H9 (cell line): ENCODE results near the gene CEACAM16. TPM values are rescaled to one million over a fixed set of nuclear protein-coding genes. Genes with fewer than 3 reads are reported as not detected.

Source experiments
- DNase-seq: peaks from one replicate; pipeline ENCODE4 v3.0.0-alpha.2; 2017
- H2AFZ ChIP-seq: one replicate; pipeline ENCODE4 v1.6.1; 2013; ENCODE audit warnings: mild to moderate bottlenecking, low read length, control low read depth, moderate library complexity
- H2AK5ac ChIP-seq: 2 replicates; pipeline ENCODE4 v1.6.1; 2013; ENCODE audit warnings: low read length, control low read depth, mixed read lengths; ENCODE audit not compliant: insufficient read length
- H2BK120ac ChIP-seq: one replicate; pipeline ENCODE4 v1.6.1; 2013; ENCODE audit warnings: low read depth, mild to moderate bottlenecking, low read length, control low read depth, inconsistent platforms; ENCODE audit not compliant: poor library complexity, severe bottlenecking
- H2BK12ac ChIP-seq: 2 replicates; pipeline ENCODE4 v1.6.1; 2013; ENCODE audit warnings: low read length, control low read depth, mixed read lengths, low read depth; ENCODE audit not compliant: insufficient read length
- H2BK15ac ChIP-seq: 2 replicates; pipeline ENCODE4 v1.6.1; 2013; ENCODE audit warnings: low read depth, low read length, control low read depth
- H2BK20ac ChIP-seq: one replicate; pipeline ENCODE4 v1.6.1; 2013; ENCODE audit warnings: low read depth, mild to moderate bottlenecking, low read length, control low read depth, inconsistent platforms; ENCODE audit not compliant: poor library complexity, severe bottlenecking
- H2BK5ac ChIP-seq: 2 replicates; pipeline ENCODE4 v1.6.1; 2013; ENCODE audit warnings: low read length, control low read depth, mixed read lengths; ENCODE audit not compliant: insufficient read length
- H3K14ac ChIP-seq: 2 replicates; pipeline ENCODE4 v1.6.1; 2013; ENCODE audit warnings: low read length, control low read depth; ENCODE audit not compliant: insufficient read depth
- H3K18ac ChIP-seq: 2 replicates; pipeline ENCODE4 v1.6.1; 2013; ENCODE audit warnings: low read depth, mild to moderate bottlenecking, mixed read lengths, low read length, control low read depth; ENCODE audit not compliant: insufficient read length
- H3K23ac ChIP-seq: 2 replicates; pipeline ENCODE4 v1.6.1; 2013; ENCODE audit warnings: low read length, control low read depth, mixed read lengths, low read depth; ENCODE audit not compliant: insufficient read length
- H3K23me2 ChIP-seq: 2 replicates; pipeline ENCODE4 v1.6.1; 2013; ENCODE audit warnings: low read depth, mild to moderate bottlenecking, mixed read lengths, low read length, control low read depth; ENCODE audit not compliant: insufficient read length, poor library complexity, severe bottlenecking
- H3K27ac ChIP-seq: 2 replicates; pipeline ENCODE4 v1.5.1; 2013; ENCODE audit warnings: low read length, control low read depth, mixed read lengths, low read depth; ENCODE audit not compliant: insufficient read length
- H3K27me3 ChIP-seq: 2 replicates; pipeline ENCODE4 v1.6.1; 2013; ENCODE audit warnings: low read length, control low read depth, inconsistent platforms; ENCODE audit not compliant: insufficient read depth
- H3K4ac ChIP-seq: 2 replicates; pipeline ENCODE4 v1.6.1; 2013; ENCODE audit warnings: low read depth, mild to moderate bottlenecking, control low read depth, inconsistent platforms, low read length, moderate library complexity
- H3K4me1 ChIP-seq: 2 replicates; pipeline ENCODE4 v1.6.1; 2013; ENCODE audit warnings: low read length, control low read depth, inconsistent platforms; ENCODE audit not compliant: insufficient read depth
- H3K4me2 ChIP-seq: 2 replicates; pipeline ENCODE4 v1.6.1; 2013; ENCODE audit warnings: low read length, control low read depth, mixed read lengths; ENCODE audit not compliant: insufficient read length, insufficient read depth
- H3K56ac ChIP-seq: 2 replicates; pipeline ENCODE4 v1.6.1; 2013; ENCODE audit warnings: low read depth, mild to moderate bottlenecking, mixed read lengths, low read length, control low read depth; ENCODE audit not compliant: insufficient read length
- H3K79me1 ChIP-seq: 2 replicates; pipeline ENCODE4 v1.6.1; 2013; ENCODE audit warnings: low read depth, mild to moderate bottlenecking, moderate library complexity, low read length, control low read depth, inconsistent platforms; ENCODE audit not compliant: insufficient read depth, poor library complexity, severe bottlenecking
- H3K79me2 ChIP-seq: 2 replicates; pipeline ENCODE4 v1.6.1; 2013; ENCODE audit warnings: low read length, control low read depth, inconsistent platforms; ENCODE audit not compliant: insufficient read depth
- H3K9ac ChIP-seq: 2 replicates; pipeline ENCODE4 v1.6.1; 2013; ENCODE audit warnings: low read length, control low read depth, mixed read lengths; ENCODE audit not compliant: insufficient read length; ENCODE audit errors: extremely low read depth
- H3K9me3 ChIP-seq: one replicate; pipeline ENCODE4 v1.6.1; 2013; ENCODE audit warnings: low read depth, low read length, inconsistent platforms; ENCODE audit not compliant: control insufficient read depth
- H3T11ph ChIP-seq: one replicate; pipeline ENCODE4 v1.6.1; 2013; ENCODE audit warnings: mild to moderate bottlenecking, low read length, control low read depth, inconsistent platforms
- H4K20me1 ChIP-seq: one replicate; pipeline ENCODE4 v1.6.1; 2013; ENCODE audit not compliant: control insufficient read depth, insufficient read length, insufficient read depth
- H4K5ac ChIP-seq: 2 replicates; pipeline ENCODE4 v1.6.1; 2013; ENCODE audit warnings: low read depth, mild to moderate bottlenecking, mixed read lengths, low read length, control low read depth; ENCODE audit not compliant: insufficient read length
- H4K8ac ChIP-seq: replicated peaks from 2 replicates; pipeline ENCODE4 v1.6.1; 2013; ENCODE audit warnings: low read length, control low read depth, mixed read lengths, low read depth; ENCODE audit not compliant: insufficient read length
- H4K91ac ChIP-seq: 2 replicates; pipeline ENCODE4 v1.6.1; 2013; ENCODE audit warnings: low read depth, mild to moderate bottlenecking, moderate library complexity, mixed read lengths, low read length, control low read depth; ENCODE audit not compliant: insufficient read length
- H3K27ac Mint-ChIP-seq, 3 experiments: 2 replicates in 2 of 3; 3 replicates in 1 of 3; pipeline ENCODE4 v1.8.0; 2020 to 2021; ENCODE audit warnings: mixed read lengths in 3 of 3, mild to moderate bottlenecking in 1 of 3, moderate library complexity in 1 of 3
- H3K27me3 Mint-ChIP-seq: 2 replicates; pipeline ENCODE4 v1.8.0; 2021; ENCODE audit warnings: low read depth, mild to moderate bottlenecking, moderate library complexity, mixed read lengths
- H3K36me3 Mint-ChIP-seq, 3 experiments: 2 replicates in 2 of 3; 3 replicates in 1 of 3; pipeline ENCODE4 v1.8.0; 2020 to 2021; ENCODE audit warnings: low read depth in 3 of 3, mixed read lengths in 3 of 3; ENCODE audit not compliant: insufficient read depth in 1 of 3
- H3K4me1 Mint-ChIP-seq, 2 experiments: 2 replicates each; pipeline ENCODE4 v1.8.0; 2020; ENCODE audit warnings: mixed read lengths in 2 of 2
- H3K4me3 Mint-ChIP-seq, 2 experiments: 2 replicates in 1 of 2; 3 replicates in 1 of 2; pipeline ENCODE4 v1.8.0; 2020 to 2021; ENCODE audit warnings: mild to moderate bottlenecking in 2 of 2, mixed read lengths in 2 of 2, moderate library complexity in 1 of 2
- H3K9me3 Mint-ChIP-seq, 2 experiments: 2 replicates in 1 of 2; 3 replicates in 1 of 2; pipeline ENCODE4 v1.8.0; 2020; ENCODE audit warnings: mild to moderate bottlenecking in 2 of 2, mixed read lengths in 2 of 2, moderate library complexity in 1 of 2
- CTCF ChIP-seq: fragments of 200-600 bp; sonication (generic); conservative IDR thresholded peaks from 3 replicates; pipeline ENCODE4 v1.8.0; 2021; ENCODE audit warnings: antibody characterized with exemption, mild to moderate bottlenecking
- WGBS: extraction: QIAGEN DNeasy Blood & Tissue Kit; methylation state at CpG from one replicate; pipeline ENCODE4 v1.1.7; 2013; ENCODE audit warnings: missing lambda C conversion rate, low lambda C conversion rate, mixed read lengths; ENCODE audit not compliant: insufficient read length; ENCODE audit errors: extremely low coverage; 5-methylcytosine and 5-hydroxymethylcytosine counted together
- total RNA-seq: library from RNA; stranded (reverse); gene quantifications from 2 replicates; pipeline ENCODE4 v1.2.1, GENCODE V29; 2021

CEACAM16 gene
- total RNA-seq, 1 experiment from 2014 or later, result not detected

GRCh38 chr19:44675521-44675920, 23.4 kb upstream of the CEACAM16 start:
- Histone ChIP-seq H3K79me1 (no peaks in the 10 kb centered on the region), H2BK15ac (no peak overlapping the region), H3K4ac (no peak overlapping the region), H3K9me3 (no peaks in the 10 kb centered on the region), H2BK120ac (no peak overlapping the region), H4K91ac (no peak overlapping the region), H3K27me3 (no peaks in the 10 kb centered on the region; the same call in 1 of the 2 replicates), H3T11ph (no peak overlapping the region), H3K4me1 (no peaks in the 10 kb centered on the region), H2AK5ac (no peak overlapping the region), H3K27ac (no peak overlapping the region), H3K23me2 (no peaks in the 10 kb centered on the region), H2AFZ (no peak overlapping the region), H3K18ac (no peak overlapping the region), H3K79me2 (no peaks in the 10 kb centered on the region), H4K5ac (no peak overlapping the region), H2BK12ac (no peak overlapping the region), H2BK20ac (no peak overlapping the region), H2BK5ac (no peak overlapping the region), H3K23ac (no peak overlapping the region), H3K9ac (no peak overlapping the region), H3K14ac (no peak overlapping the region), H4K20me1 (no peaks in the 10 kb centered on the region), H3K56ac (no peak overlapping the region), H3K4me2 (no peak overlapping the region), H4K8ac (no peak overlapping the region)
- Mint-ChIP-seq H3K9me3 (no peaks in the 10 kb centered on the region; a peak in 1 of 5 replicates), H3K36me3 (no peaks in the 10 kb centered on the region), H3K27me3 (no peaks in the 10 kb centered on the region; the same call in none of the 2 replicates), H3K27ac (no peak overlapping the region), H3K4me1 (peaks cover 5 to 8% of the 10 kb centered on the region in 2 experiments), H3K4me3 (no peak overlapping the region)
- DNase-seq, result no peak
- no CpG with 5 or more reads among the region's 6 CpGs for WGBS
- TF ChIP-seq CTCF, result no peak
